ENCODE results near the gene PRMT9. TPM values are rescaled to one million over a fixed set of nuclear protein-coding genes. Genes with fewer than 3 reads are reported as not detected.

Gene PRMT9
- total RNA-seq, 1 experiment from 2014 or later = 10.5 TPM

GRCh38 chr4:147610686-147611085, 73.3 kb downstream of the PRMT9 start:
- Mint-ChIP-seq H3K27me3 (ENCODE audit: low read depth) (no peaks in the 10 kb centered on the region; the same call in none of the 2 replicates), H3K9me3 (no peaks in the 10 kb centered on the region), H3K36me3 (ENCODE audit: insufficient read depth in 1 of 3, low read depth in 3 of 3) (no peaks in the 10 kb centered on the region), H3K4me1 (no peaks in the 10 kb centered on the region; a peak in 1 of 4 replicates), H3K4me3 (no peak overlapping the region), H3K27ac (no peak overlapping the region)
- H3K27me3 ChIP-seq (ENCODE audit: insufficient read depth, low read length) = no peaks in the 10 kb centered on the region
- no peak overlapping the region for H2AK5ac ChIP-seq (ENCODE audit: insufficient read length, low read length)
- no peaks in the 10 kb centered on the region for H3K4me1 ChIP-seq (ENCODE audit: insufficient read depth, low read length)
- H3K23ac ChIP-seq (ENCODE audit: insufficient read length, low read depth, low read length) = no peak overlapping the region
- H3K4ac ChIP-seq (ENCODE audit: low read depth, low read length) = no peak overlapping the region
- H3K9ac ChIP-seq (ENCODE audit: extremely low read depth, insufficient read length, low read length) = no peak overlapping the region
- no peak for DNase-seq
- no peak overlapping the region for H2AFZ ChIP-seq (ENCODE audit: low read length)
- H4K5ac ChIP-seq (ENCODE audit: insufficient read length, low read depth, low read length) = no peak overlapping the region
- no peak overlapping the region for H3K18ac ChIP-seq (ENCODE audit: insufficient read length, low read depth, low read length)
- no peak overlapping the region for H3T11ph ChIP-seq (ENCODE audit: low read length)
- no peak overlapping the region for H4K8ac ChIP-seq (replicated peaks; ENCODE audit: insufficient read length, low read depth, low read length)
- H3K79me1 ChIP-seq (ENCODE audit: insufficient read depth, low read depth, low read length, poor library complexity, severe bottlenecking) = no peaks in the 10 kb centered on the region
- TF ChIP-seq CTCF (conservative IDR thresholded peaks at IDR 0.05) = no peak
- WGBS (ENCODE audit: extremely low coverage, insufficient read length, low lambda C conversion rate) = no CpG with 5 or more reads among the region's 1 CpG
- no peak overlapping the region for H2BK15ac ChIP-seq (ENCODE audit: low read depth, low read length)
- no peaks in the 10 kb centered on the region for H4K20me1 ChIP-seq (ENCODE audit: control insufficient read depth, insufficient read depth, insufficient read length)
- H2BK5ac ChIP-seq (ENCODE audit: insufficient read length, low read length) = no peak overlapping the region
- no peak overlapping the region for H4K91ac ChIP-seq (ENCODE audit: insufficient read length, low read depth, low read length)
- H3K79me2 ChIP-seq (ENCODE audit: insufficient read depth, low read length) = no peaks in the 10 kb centered on the region
- H3K27ac ChIP-seq (ENCODE audit: insufficient read length, low read depth, low read length) = no peak overlapping the region
- H2BK12ac ChIP-seq (ENCODE audit: insufficient read length, low read depth, low read length) = no peak overlapping the region
- no peak overlapping the region for H2BK120ac ChIP-seq (ENCODE audit: low read depth, low read length, poor library complexity, severe bottlenecking)
- no peak overlapping the region for H3K14ac ChIP-seq (ENCODE audit: insufficient read depth, low read length)
- no peak overlapping the region for H2BK20ac ChIP-seq (ENCODE audit: low read depth, low read length, poor library complexity, severe bottlenecking)
- no peaks in the 10 kb centered on the region for H3K9me3 ChIP-seq (ENCODE audit: control insufficient read depth, low read depth, low read length)
- no peak overlapping the region for H3K56ac ChIP-seq (ENCODE audit: insufficient read length, low read depth, low read length)
- no peak overlapping the region for H3K4me2 ChIP-seq (ENCODE audit: insufficient read depth, insufficient read length, low read length)
- no peaks in the 10 kb centered on the region for H3K23me2 ChIP-seq (ENCODE audit: insufficient read length, low read depth, low read length, poor library complexity, severe bottlenecking)

Measured in H9 (cell line).